IPS-18c (cell line): ENCODE results near the gene AMOTL1.
"Not testable (repeated sequence)": the region's sequence is repeated elsewhere in the genome, so short reads cannot be mapped to it uniquely, and the experiment has no call there.

ENCODE experiments used
- H3K4me3 ChIP-seq: 2 replicates; pipeline ENCODE4 v1.7.0; 2013; ENCODE audit warnings: low read depth, mild to moderate bottlenecking, low read length, moderate library complexity; ENCODE audit not compliant: insufficient read depth
- H3K9me3 ChIP-seq: one replicate; pipeline ENCODE4 v1.6.1; 2013; ENCODE audit warnings: mild to moderate bottlenecking, low read length, moderate library complexity; ENCODE audit not compliant: control insufficient read depth, insufficient read depth

The AMOTL1 gene

GRCh38 chr11:94796190-94796580 lies 28.0 kb downstream of the AMOTL1 start:
- no peak overlapping the region for H3K4me3 ChIP-seq

GRCh38 chr11:94796863-94797262 lies 28.7 kb downstream of the AMOTL1 start:
- H3K4me3 ChIP-seq = no peak overlapping the region
- no peaks in the 10 kb centered on the region for H3K9me3 ChIP-seq

More at GRCh38 chr11:94796190-94796580, 28.0 kb downstream of the AMOTL1 start:
- H3K9me3 ChIP-seq = no peaks in the 10 kb centered on the region

- no peak overlapping the region for H3K4me3 ChIP-seq
- H3K9me3 ChIP-seq = no peaks in the 10 kb centered on the region
Measured at GRCh38 chr11:94799726-94800125, 31.6 kb downstream of the AMOTL1 start.

DNA sequence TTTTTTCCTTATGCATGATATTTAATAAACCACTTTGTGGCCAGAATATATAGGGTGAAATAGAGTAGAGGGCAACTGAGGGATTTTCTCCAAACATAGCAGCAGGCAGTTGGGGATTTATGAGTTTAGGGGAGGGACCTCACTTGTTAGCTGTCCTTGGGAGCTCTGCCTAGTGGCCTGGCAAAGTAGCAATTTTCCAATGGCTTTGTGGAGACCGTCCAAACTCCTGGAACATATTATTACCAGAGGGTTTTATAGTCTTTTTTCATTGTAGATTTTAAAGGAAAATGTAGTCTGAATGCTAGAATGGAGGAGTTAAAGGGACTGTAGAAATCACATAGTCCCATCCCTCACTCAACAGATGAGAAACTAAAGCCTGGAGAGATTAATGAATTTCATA lies 32.3 kb downstream of the AMOTL1 start:
- Histone ChIP-seq H3K9me3 (no peaks in the 10 kb centered on the region), H3K4me3 (no peak overlapping the region)

- Histone ChIP-seq H3K4me3 (no peak overlapping the region), H3K9me3 (no peaks in the 10 kb centered on the region)
Measured at GRCh38 chr11:94801866-94802460, 33.8 kb downstream of the AMOTL1 start.

- no peaks in the 10 kb centered on the region for H3K9me3 ChIP-seq
- no peak overlapping the region for H3K4me3 ChIP-seq
Measured at GRCh38 chr11:94802501-94802900, 34.3 kb downstream of the AMOTL1 start.

- Histone ChIP-seq H3K9me3 (no peaks in the 10 kb centered on the region), H3K4me3 (no peak overlapping the region)
Measured at GRCh38 chr11:94803491-94803890, 35.3 kb downstream of the AMOTL1 start.

DNA sequence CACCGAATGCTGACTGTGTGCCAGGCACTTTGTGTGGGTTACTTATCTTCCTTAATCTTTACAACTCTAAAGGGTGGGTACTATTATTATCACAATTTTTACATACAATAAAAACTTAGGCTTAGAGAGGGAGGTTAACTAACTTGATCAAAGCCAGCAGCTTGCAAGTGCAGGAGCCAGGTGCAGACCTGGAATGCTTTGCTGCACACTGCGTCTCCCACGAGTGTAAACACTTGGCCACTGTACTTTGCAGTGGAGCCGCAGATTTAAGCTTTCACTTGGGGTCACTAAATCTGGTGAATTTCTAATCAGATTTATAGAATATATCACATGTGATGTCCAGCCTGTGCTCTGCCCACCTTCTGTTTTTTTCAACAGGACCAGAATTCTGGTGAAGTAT lies 36.7 kb downstream of the AMOTL1 start:
- H3K9me3 ChIP-seq = no peaks in the 10 kb centered on the region

GRCh38 chr11:94806014-94806413 lies 37.9 kb downstream of the AMOTL1 start:
- H3K9me3 ChIP-seq = no peaks in the 10 kb centered on the region
- H3K4me3 ChIP-seq = no peak overlapping the region

More for the DNA sequence above, 36.7 kb downstream of the AMOTL1 start:
- no peak overlapping the region for H3K4me3 ChIP-seq

DNA sequence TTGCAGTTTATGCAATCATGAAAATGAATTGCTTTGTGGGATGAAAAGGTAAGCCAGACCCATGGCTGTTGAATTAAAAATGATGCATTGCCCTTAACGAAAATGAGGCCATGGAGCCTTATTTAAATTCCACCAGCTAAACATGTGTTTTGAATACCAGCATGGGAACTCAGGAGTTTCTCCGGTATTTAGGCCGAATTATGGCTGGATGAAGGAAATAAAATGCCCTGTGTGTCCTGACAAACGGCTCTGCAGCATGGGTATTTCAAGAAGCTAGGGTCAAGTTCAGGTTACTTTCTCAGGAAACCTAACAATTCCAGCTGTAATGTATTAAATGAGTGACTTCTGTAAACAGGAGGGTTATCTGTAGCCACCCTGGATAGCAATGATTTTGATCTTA lies 38.3 kb downstream of the AMOTL1 start:
- H3K4me3 ChIP-seq = no peak overlapping the region
- H3K9me3 ChIP-seq = no peaks in the 10 kb centered on the region

DNA sequence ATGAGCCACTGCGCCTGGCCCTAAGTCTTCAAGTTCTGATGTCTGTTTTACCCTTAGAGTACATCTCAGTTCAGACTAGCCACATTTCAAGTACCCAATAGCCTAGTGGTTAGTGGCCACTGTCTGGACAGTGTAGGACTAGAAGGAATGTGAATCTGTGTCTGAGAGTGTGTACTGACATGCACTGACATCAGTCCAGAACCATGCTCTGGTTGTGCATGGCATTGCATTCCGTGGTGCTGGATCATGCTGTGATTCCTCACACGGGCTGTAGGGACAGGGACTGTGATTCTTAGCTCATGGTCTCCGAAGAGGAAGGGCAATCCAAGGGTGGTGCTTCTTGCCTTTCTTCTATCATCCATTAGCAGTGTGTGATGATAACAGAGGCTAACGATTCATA lies 41.1 kb downstream of the AMOTL1 start:
- H3K4me3 ChIP-seq = no peak overlapping the region
- H3K9me3 ChIP-seq = no peaks in the 10 kb centered on the region

DNA sequence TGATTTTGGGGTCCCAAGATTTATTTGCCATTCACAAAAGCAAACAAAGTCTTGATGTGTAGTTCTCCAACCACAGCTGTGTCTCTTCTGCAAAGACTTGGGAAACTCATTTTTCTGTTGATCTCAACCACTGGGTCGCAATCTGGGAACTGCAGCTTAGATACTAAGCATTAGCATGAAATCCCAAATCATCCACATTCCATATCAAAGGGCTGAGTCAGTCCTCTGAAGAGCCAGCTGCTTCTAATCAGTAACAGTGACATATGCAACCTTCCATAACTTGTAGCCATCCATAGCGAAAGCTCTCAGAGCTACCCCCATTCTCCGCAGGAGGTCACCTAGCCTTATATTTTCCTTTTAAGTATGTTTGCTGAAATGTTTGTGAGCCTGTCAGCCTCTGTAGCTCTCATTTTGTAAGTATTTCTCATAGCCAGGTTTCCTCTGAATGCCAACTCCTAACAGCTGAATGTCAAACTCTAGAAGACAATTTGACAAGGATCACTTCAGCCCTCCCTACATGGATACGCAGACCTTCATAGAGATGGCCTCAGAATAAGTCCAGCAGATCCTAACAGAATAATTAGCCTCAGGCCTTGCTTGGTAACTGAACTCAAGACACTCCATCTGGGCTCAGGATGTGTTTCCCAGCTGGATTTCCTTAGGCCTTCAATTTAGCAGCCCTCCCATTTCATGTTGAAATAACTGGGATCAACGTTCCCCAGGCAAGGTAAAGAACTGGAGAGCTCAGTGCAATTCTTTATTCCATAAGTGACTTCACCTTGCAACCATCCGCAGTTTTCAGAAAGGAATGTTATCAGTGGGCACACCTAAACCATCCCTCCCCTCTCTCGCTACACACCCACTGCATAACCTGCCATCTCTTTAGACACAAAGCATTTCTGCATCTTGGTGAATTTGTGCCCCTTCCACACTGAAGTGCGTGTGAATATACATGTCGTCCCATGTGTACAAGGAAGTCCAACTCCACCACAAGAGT lies 44.9 kb downstream of the AMOTL1 start:
- not testable (repeated sequence) for H3K4me3 ChIP-seq, H3K9me3 ChIP-seq

GRCh38 chr11:94814272-94814976 lies 46.3 kb downstream of the AMOTL1 start:
- H3K4me3 ChIP-seq = no peak overlapping the region

DNA sequence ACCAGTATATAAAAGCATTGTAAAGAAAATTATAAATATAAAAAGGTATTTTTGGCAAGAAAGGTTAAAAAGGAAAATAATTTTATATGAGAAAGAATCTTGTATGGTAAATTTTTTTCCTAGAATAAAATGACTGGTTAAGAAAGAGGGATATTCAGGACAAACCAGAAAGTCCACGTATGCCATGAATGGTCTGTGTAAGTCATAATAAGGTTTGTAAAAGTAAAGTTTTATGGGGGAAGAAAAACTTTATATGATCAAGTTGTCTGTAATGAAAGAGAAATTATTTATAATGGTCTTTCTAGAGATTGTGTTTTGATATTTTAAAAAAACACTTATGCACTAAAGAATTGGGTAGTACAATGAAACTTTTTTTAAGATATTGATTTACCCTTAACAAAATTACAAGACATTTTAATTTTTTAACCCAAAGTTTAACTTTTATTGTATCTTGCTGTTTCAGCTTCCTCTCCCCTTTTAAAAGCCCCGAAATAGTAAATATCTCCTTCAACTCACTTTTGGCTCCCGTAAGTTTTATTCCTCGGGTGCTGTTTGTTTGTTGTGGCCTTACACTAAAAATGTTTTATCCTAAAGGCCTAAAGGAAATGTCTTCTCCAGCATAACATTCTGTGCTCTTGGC lies 47.7 kb downstream of the AMOTL1 start:
- Histone ChIP-seq H3K4me3 (no peak overlapping the region), H3K9me3 (no peaks in the 10 kb centered on the region)

More at GRCh38 chr11:94814272-94814976, 46.3 kb downstream of the AMOTL1 start:
- H3K9me3 ChIP-seq = no peaks in the 10 kb centered on the region

- Histone ChIP-seq H3K4me3 (no peak overlapping the region), H3K9me3 (no peaks in the 10 kb centered on the region)
Measured at GRCh38 chr11:94820480-94820879, 52.3 kb downstream of the AMOTL1 start.

DNA sequence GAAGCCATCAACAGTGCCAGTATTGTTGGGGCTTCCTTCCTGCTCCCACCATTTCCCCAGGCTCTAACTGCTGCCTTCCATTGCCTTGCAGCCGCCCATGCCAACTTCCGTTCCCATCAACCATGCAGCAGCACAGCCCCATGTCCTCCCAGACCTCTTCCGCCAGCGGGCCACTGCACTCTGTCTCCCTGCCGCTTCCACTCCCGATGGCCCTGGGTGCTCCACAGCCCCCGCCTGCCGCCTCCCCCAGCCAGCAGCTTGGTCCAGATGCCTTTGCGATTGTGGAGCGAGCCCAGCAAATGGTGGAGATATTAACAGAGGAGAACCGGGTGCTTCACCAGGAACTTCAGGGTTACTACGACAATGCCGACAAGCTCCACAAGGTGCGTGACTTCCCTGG lies 53.3 kb downstream of the AMOTL1 start:
- Histone ChIP-seq H3K4me3 (no peak overlapping the region), H3K9me3 (no peaks in the 10 kb centered on the region)

DNA sequence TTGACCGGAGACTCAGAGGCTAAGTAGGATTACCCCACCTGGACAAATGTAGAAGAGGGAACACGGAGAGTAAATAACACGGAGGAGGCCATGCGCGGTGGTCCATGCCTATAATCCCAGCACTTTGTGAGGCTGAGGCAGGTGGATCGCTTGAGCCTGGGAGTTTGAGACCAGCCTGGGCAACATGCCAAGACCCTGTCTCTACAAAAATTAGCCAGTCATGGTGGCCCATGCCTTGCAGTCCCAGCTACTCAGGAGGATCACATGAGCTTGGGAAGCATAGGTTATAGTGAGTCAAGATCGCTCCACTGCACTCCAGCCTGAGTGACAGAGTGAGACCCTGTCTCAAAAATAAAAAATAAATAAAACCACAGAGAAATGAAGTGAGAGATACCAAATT lies 53.9 kb downstream of the AMOTL1 start:
- H3K4me3 ChIP-seq = no peak overlapping the region
- no peaks in the 10 kb centered on the region for H3K9me3 ChIP-seq
